Activated CD4-positive, alpha-beta T cell treated with anti-CD3 and anti-CD28 coated beads, Interleukin-2, amount 10 ng/mL, durations not matched to agents 7 days and 5 days (primary cell): ENCODE data around the gene GAPT. TPM values are rescaled to one million over a fixed set of nuclear protein-coding genes. Genes with fewer than 3 reads are reported as not detected.
"Not testable (repeated sequence)": the region's sequence is repeated elsewhere in the genome, so short reads cannot be mapped to it uniquely, and the experiment has no call there.

ENCODE experiments used
- CTCF ChIA-PET: fragments of 350-600 bp; sonication (Branson Sonifier 250); formaldehyde crosslinking; loops from one replicate; lab custom pipeline; 2021; ENCODE audit warnings: antibody characterized with exemption; lab: Charles Lee
- POLR2A ChIA-PET: fragments of 350-600 bp; sonication (Branson Sonifier 250); formaldehyde crosslinking; loops from one replicate; lab custom pipeline; 2021; ENCODE audit warnings: antibody characterized with exemption; lab: Charles Lee
- DNase-seq: peaks from one replicate; pipeline ENCODE4 v3.0.0-alpha.2; 2020
- H3K27ac Mint-ChIP-seq: one replicate; pipeline ENCODE4 v1.8.0; 2021; ENCODE audit warnings: mild to moderate bottlenecking, moderate library complexity, mixed read lengths
- H3K27me3 Mint-ChIP-seq: one replicate; pipeline ENCODE4 v1.8.0; 2021; ENCODE audit warnings: mixed read lengths
- H3K36me3 Mint-ChIP-seq: one replicate; pipeline ENCODE4 v1.8.0; 2021; ENCODE audit warnings: low read depth, mixed read lengths
- H3K4me1 Mint-ChIP-seq: one replicate; pipeline ENCODE4 v1.8.0; 2021; ENCODE audit warnings: mixed read lengths
- H3K4me3 Mint-ChIP-seq: one replicate; pipeline ENCODE4 v1.8.0; 2021; ENCODE audit warnings: mild to moderate bottlenecking, moderate library complexity, mixed read lengths
- H3K9me3 Mint-ChIP-seq: one replicate; pipeline ENCODE4 v1.8.0; 2021; ENCODE audit warnings: mixed read lengths
- microRNA-seq: library from miRNA; unstranded; fragments of <30 nt; microRNA quantifications from one replicate; pipeline ENCODE4 v1.2.0, GENCODE V29; 2021; ENCODE audit warnings: borderline microRNAs expressed, borderline replicate concordance
- total RNA-seq, 2 experiments: library from RNA; stranded (reverse); gene quantifications; one replicate each; pipeline ENCODE4 v1.2.3, GENCODE V29; 2021

GAPT gene
- total RNA-seq, 2 experiments from 2014 or later, result not detected

DNA sequence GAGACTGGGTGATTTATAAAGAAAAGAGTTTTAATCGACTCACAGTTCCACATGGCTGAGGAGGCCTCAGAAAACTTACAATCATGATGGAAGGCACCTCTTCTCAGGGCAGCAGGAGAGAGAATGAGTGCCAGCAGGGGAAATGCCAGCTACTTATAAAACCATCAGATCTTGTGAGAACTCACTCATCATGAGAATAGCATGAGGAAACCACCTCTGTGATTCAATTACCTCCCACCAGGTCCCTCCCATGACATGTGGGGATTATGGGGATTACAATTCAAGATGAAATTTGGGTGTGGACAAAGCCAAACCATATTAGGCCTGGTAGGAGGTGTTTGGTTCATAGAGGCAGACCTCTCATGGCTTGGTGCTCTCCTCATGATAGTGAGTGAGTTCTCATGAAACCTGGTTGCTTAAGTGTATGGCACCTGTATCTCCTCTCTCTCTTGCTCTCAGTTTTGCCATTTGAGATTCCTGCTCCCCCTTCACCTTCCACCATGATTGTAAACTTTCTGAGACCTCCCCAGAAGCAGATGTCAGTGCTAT lies 39.8 kb downstream of the GAPT start:
- H3K4me3 Mint-ChIP-seq, result no peak overlapping the region
- no peak for DNase-seq
- no peak overlapping the region for H3K27ac Mint-ChIP-seq
- no peaks in the 10 kb centered on the region for H3K4me1 Mint-ChIP-seq
- H3K9me3 Mint-ChIP-seq, result no peaks in the 10 kb centered on the region
- peaks cover 4% of the 10 kb centered on the region for H3K27me3 Mint-ChIP-seq
- ChIA-PET CTCF (no interaction called here), POLR2A (no interaction called here)
- H3K36me3 Mint-ChIP-seq, result no peaks in the 10 kb centered on the region

DNA sequence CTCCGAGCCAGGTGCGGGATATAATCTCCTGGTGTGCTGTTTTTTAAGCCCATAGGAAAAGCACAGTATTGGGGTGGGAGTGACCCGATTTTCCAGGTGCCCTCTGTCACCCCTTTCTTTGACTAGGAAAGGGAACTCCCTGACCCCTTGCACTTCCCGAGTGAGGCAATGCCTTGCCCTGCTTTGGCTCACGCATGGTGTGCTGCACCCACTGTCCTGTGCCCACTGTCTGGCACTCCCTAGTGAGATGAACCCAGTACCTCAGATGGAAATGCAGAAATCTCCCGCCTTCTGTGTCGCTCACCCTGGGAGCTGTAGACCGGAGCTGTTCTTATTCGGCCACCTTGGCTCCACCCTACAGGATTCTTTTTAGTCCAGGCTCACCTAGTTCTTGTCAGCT lies 50.7 kb downstream of the GAPT start:
- DNase-seq, CTCF ChIA-PET, H3K4me3 Mint-ChIP-seq, H3K9me3 Mint-ChIP-seq, POLR2A ChIA-PET, H3K4me1 Mint-ChIP-seq, H3K36me3 Mint-ChIP-seq, H3K27ac Mint-ChIP-seq, H3K27me3 Mint-ChIP-seq: not testable (repeated sequence)

DNA sequence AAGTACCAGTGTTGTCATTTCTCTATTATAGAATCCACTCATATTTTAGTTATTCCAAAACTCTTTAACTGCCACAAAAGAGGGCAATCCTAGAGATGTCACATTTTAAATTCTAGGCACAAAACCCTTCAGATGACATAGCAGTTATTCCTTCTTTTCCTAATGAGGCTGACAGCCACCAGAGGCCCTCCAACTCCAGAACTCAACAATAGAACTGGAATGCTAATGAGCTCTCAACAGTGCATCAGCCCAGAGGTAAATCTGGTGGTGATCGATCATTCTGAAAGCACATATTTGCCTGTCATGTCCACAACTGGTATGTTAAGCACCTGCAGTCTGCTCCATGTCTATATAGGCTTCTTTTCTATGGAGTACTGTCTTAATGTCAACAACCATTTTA lies 51.5 kb downstream of the GAPT start:
- H3K27me3 Mint-ChIP-seq, result no peaks in the 10 kb centered on the region
- H3K4me1 Mint-ChIP-seq, result no peaks in the 10 kb centered on the region
- POLR2A ChIA-PET, result no interaction called here
- H3K36me3 Mint-ChIP-seq, result no peaks in the 10 kb centered on the region
- H3K27ac Mint-ChIP-seq, result no peak overlapping the region
- H3K4me3 Mint-ChIP-seq, result no peak overlapping the region
- H3K9me3 Mint-ChIP-seq, result no peaks in the 10 kb centered on the region
- DNase-seq, result no peak
- CTCF ChIA-PET, result no interaction called here

DNA sequence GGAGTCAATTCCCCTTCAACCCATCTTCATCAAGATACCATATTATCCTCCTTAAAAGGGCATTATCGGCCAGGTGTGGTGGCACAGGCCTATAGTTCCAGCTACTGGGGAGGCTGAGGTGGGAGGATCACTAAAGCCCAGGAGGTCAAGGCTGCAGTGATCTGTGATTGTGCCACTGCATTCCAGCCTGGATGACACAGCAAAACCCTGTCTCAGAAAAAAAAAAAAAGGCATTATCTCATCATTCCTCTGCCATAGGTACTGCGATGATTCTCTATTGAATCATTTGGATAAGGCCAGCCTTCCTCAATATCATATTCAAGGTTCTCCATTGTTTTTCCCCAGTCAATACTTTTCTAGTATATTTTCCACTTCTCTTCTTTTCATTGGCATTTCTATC lies 52.5 kb downstream of the GAPT start:
- CTCF ChIA-PET, result no interaction called here
- POLR2A ChIA-PET, result no interaction called here
- Mint-ChIP-seq H3K27ac (no peak overlapping the region), H3K4me1 (no peaks in the 10 kb centered on the region), H3K36me3 (no peaks in the 10 kb centered on the region), H3K4me3 (no peak overlapping the region), H3K27me3 (no peaks in the 10 kb centered on the region), H3K9me3 (no peaks in the 10 kb centered on the region)
- no peak for DNase-seq

DNA sequence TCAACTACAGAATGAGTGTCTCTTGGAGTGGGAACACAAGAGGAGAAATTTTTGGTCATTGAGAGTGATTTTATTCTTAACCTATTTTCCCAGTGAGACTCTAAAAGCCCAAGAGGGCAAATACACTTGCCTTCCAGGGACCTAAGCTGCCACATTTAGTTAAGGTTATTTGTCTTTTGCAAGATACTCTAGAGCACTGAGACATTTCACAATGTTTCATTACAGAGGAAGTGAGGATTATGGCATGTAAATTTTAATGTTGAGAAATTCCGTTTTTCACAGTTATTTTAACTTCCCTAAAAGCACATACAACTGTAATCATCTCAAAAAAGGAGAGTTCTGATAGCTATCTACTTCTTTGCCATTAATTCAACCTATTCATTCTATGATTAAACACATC lies 53.0 kb downstream of the GAPT start:
- ChIA-PET POLR2A (no interaction called here), CTCF (no interaction called here)
- Mint-ChIP-seq H3K4me3 (no peak overlapping the region), H3K27me3 (no peaks in the 10 kb centered on the region), H3K9me3 (no peaks in the 10 kb centered on the region), H3K27ac (no peak overlapping the region), H3K4me1 (no peaks in the 10 kb centered on the region), H3K36me3 (no peaks in the 10 kb centered on the region)
- no peak for DNase-seq

DNA sequence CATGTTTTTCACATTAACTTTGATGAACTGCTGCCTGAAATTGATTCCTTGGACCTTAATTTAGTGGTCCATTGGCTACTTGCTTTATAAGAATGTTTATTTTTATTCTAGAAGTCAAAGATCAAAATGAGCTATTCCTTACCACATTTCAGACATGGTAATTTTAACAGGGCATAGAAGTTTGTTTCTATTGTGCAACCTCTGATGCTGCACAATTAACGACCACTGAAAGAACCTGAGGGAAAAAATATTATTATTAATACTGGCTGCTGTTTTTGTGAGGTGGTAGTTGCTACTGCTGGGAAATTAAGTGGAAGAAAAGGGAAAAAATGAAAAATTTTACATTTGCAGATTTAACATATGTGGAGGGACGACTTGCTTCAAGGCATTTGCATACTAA lies 53.7 kb downstream of the GAPT start:
- H3K27me3 Mint-ChIP-seq, result no peaks in the 10 kb centered on the region
- ChIA-PET CTCF (no interaction called here), POLR2A (no interaction called here)
- no peaks in the 10 kb centered on the region for H3K9me3 Mint-ChIP-seq
- DNase-seq, result no peak
- no peaks in the 10 kb centered on the region for H3K4me1 Mint-ChIP-seq
- no peaks in the 10 kb centered on the region for H3K36me3 Mint-ChIP-seq
- H3K27ac Mint-ChIP-seq, result no peak overlapping the region
- H3K4me3 Mint-ChIP-seq, result no peak overlapping the region

DNA sequence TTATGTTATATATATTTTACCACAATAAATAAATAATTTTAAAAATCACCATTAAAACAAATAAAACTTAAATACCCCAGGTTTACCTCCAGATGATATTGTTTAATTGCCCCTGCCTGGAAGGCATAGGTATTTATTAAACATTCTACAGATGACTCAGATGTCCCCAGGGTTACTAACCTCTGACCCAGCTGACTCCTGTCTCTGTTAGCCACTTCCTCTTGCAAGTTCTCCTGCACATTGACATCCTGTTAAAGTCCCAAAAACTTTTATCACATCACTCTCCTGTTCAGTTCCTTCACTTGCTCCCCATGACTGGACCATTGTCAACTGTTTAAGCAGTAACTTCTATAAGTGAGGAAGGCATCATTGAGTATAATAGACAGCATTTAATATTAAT lies 54.7 kb downstream of the GAPT start:
- no peaks in the 10 kb centered on the region for H3K36me3 Mint-ChIP-seq
- H3K4me3 Mint-ChIP-seq, result no peak overlapping the region
- no peaks in the 10 kb centered on the region for H3K4me1 Mint-ChIP-seq
- DNase-seq, result no peak
- POLR2A ChIA-PET, result no interaction called here
- H3K27ac Mint-ChIP-seq, result no peak overlapping the region
- CTCF ChIA-PET, result no interaction called here
- no peaks in the 10 kb centered on the region for H3K9me3 Mint-ChIP-seq
- H3K27me3 Mint-ChIP-seq, result no peaks in the 10 kb centered on the region

Small RNAs within 50 kb of the gene (microRNA-seq; reads per million reads assigned to microRNA genes)
- not detected for gene MIR548AE2

Other genes with a start within 250 kb of the GAPT start
- 1 to 10 TPM; 1.6 to 1.7 TPM for gene PLK2, start 31.3 kb upstream of the GAPT start, total RNA-seq
- not detected for gene RAB3C, start 91.6 kb downstream of the GAPT start, total RNA-seq